SK-MEL-5 (cell line): ENCODE results near the gene TUT4. TPM values are rescaled to one million over a fixed set of nuclear protein-coding genes. Genes with fewer than 3 reads are reported as not detected.
A peak's percentile ranks its signal among the peaks of the same experiment; 100 is the strongest.

ENCODE experiments used
- DNase-seq: peaks from one replicate; pipeline ENCODE4 v3.0.0-alpha.2; 2016; ENCODE audit warnings: low read depth, low spot score
- in situ Hi-C: cut with HindIII; loops from 2 replicates; pipeline ENCODE4 v1.10.0; 2016; ENCODE audit warnings: low sequenced_read_pairs, high pct_unique_total_duplicates, low pct_unique_long_range_greater_than_20kb
- total RNA-seq: library from RNA; depleted of rRNA; stranded (reverse); fragments of >200 nt; shearing (Covaris generic); gene quantifications from 2 replicates; pipeline ENCODE4 v1.2.3, GENCODE V29; 2014

The TUT4 gene
- total RNA-seq, 1 experiment from 2014 or later: 19.1 TPM

GRCh38 chr1:52506920-52507546 lies 45.9 kb downstream of the TUT4 start:
- in situ Hi-C loops: no loop called here
- DNase-seq: no peak

- in situ Hi-C loops: no loop called here
- no peak for DNase-seq
Measured at GRCh38 chr1:52506349-52506748, 46.5 kb downstream of the TUT4 start.

- in situ Hi-C loops: no loop called here
Measured at GRCh38 chr1:52504720-52505119, 48.2 kb downstream of the TUT4 start.

GRCh38 chr1:52503706-52504105 lies 49.2 kb downstream of the TUT4 start:
- DNase-seq: no peak
- in situ Hi-C loops: no loop called here

More at GRCh38 chr1:52504720-52505119, 48.2 kb downstream of the TUT4 start:
- no peak for DNase-seq

- in situ Hi-C loops: no loop called here
- no peak for DNase-seq
Measured at GRCh38 chr1:52502789-52503188, 50.1 kb downstream of the TUT4 start.

GRCh38 chr1:52487632-52488031 lies 65.3 kb downstream of the TUT4 start:
- no peak for DNase-seq
- in situ Hi-C loops: no loop called here

GRCh38 chr1:52482326-52483004 lies 70.4 kb downstream of the TUT4 start:
- in situ Hi-C loops: no loop called here
- DNase-seq: no peak

GRCh38 chr1:52479076-52479475 lies 73.8 kb downstream of the TUT4 start:
- DNase-seq: no peak
- in situ Hi-C loops: no loop called here

- DNase-seq: no peak
- in situ Hi-C loops: no loop called here
Measured at GRCh38 chr1:52477876-52478275, 75.0 kb downstream of the TUT4 start.

GRCh38 chr1:52476943-52477342 lies 75.9 kb downstream of the TUT4 start:
- in situ Hi-C loops: no loop called here
- no peak for DNase-seq

- DNase-seq: no peak
- in situ Hi-C loops: no loop called here
Measured at GRCh38 chr1:52474807-52475206, 78.1 kb downstream of the TUT4 start.

- in situ Hi-C loops: no loop called here
- DNase-seq: no peak
Measured at GRCh38 chr1:52473039-52473438, 79.9 kb downstream of the TUT4 start.

- no peak for DNase-seq
- in situ Hi-C loops: no loop called here
Measured at GRCh38 chr1:52472384-52472783, 80.5 kb downstream of the TUT4 start.

- no peak for DNase-seq
- in situ Hi-C loops: no loop called here
Measured at GRCh38 chr1:52469108-52469507, 83.8 kb downstream of the TUT4 start.

- in situ Hi-C loops: no loop called here
- no peak for DNase-seq
Measured at GRCh38 chr1:52463891-52464290, 89.0 kb downstream of the TUT4 start.

- no peak for DNase-seq
- in situ Hi-C loops: no loop called here
Measured at GRCh38 chr1:52461821-52462220, 91.1 kb downstream of the TUT4 start.

GRCh38 chr1:52460694-52461093 lies 92.2 kb downstream of the TUT4 start:
- DNase-seq: peak; percentile 4
- in situ Hi-C loops: no loop called here

- in situ Hi-C loops: no loop called here
- DNase-seq: no peak
Measured at GRCh38 chr1:52455686-52456085, 97.2 kb downstream of the TUT4 start.

- in situ Hi-C loops: no loop called here
- DNase-seq: no peak
Measured at GRCh38 chr1:52454779-52455178, 98.1 kb downstream of the TUT4 start.
